H1 (cell line): Measurements from ENCODE around the gene CCNYL1. TPM values are rescaled to one million over a fixed set of nuclear protein-coding genes. Genes with fewer than 3 reads are reported as not detected.

ENCODE experiments used
- CTCF ChIA-PET: fragments of 300-600 bp; sonication (Branson Sonifier 250); formaldehyde crosslinking; loops from one replicate; lab custom pipeline; 2021; ENCODE audit not compliant: partially characterized antibody; lab: Charles Lee
- POLR2A ChIA-PET: fragments of 300-600 bp; sonication (Branson Sonifier 250); formaldehyde crosslinking; loops from one replicate; lab custom pipeline; 2021; ENCODE audit warnings: inconsistent platforms; ENCODE audit not compliant: partially characterized antibody; lab: Charles Lee
- DNase-seq, 2 experiments: peaks; one replicate each; pipeline versions ENCODE4 v3.0.0 to v3.0.0-alpha.2; 2010 to 2022; ENCODE audit warnings: low spot score in 2 of 2, low read depth in 1 of 2, mixed read lengths in 1 of 2
- FAIRE-seq: peaks from 2 replicates; lab custom pipeline; 2011; peaks lifted over from hg19 to GRCh38; lab: Jason Lieb, UNC
- H2AFZ ChIP-seq: 2 replicates; pipeline ENCODE4 v1.8.1; 2012; ENCODE audit warnings: low read length, inconsistent platforms
- H2AK5ac ChIP-seq: 2 replicates; pipeline ENCODE4 v1.6.1; 2013; ENCODE audit warnings: low read depth, low read length
- H2BK120ac ChIP-seq: replicated peaks from 2 replicates; pipeline ENCODE3; 2013; ENCODE audit warnings: low read depth, low read length, inconsistent platforms
- H2BK12ac ChIP-seq: 2 replicates; pipeline ENCODE4 v1.6.1; 2013; ENCODE audit warnings: low read depth, low read length
- H2BK15ac ChIP-seq: 2 replicates; pipeline ENCODE4 v1.6.1; 2013; ENCODE audit warnings: low read length
- H2BK20ac ChIP-seq: 2 replicates; pipeline ENCODE4 v1.6.1; 2013; ENCODE audit warnings: low read length
- H2BK5ac ChIP-seq: 2 replicates; pipeline ENCODE4 v1.6.1; 2013; ENCODE audit warnings: low read depth, low read length
- H3K14ac ChIP-seq: 2 replicates; pipeline ENCODE4 v1.6.1; 2013; ENCODE audit warnings: inconsistent platforms; ENCODE audit not compliant: insufficient read length
- H3K18ac ChIP-seq: 2 replicates; pipeline ENCODE4 v1.6.1; 2013; ENCODE audit warnings: low read length; ENCODE audit errors: extremely low read depth
- H3K23ac ChIP-seq: 2 replicates; pipeline ENCODE4 v1.6.1; 2013; ENCODE audit warnings: inconsistent platforms; ENCODE audit not compliant: insufficient read length
- H3K23me2 ChIP-seq: 2 replicates; pipeline ENCODE4 v1.6.1; 2013; ENCODE audit warnings: low read depth, low read length
- H3K27ac ChIP-seq: 2 replicates; pipeline ENCODE4 v1.6.1; 2011; ENCODE audit warnings: low read depth, low read length, inconsistent platforms
- H3K27me3 ChIP-seq, 4 experiments: replicated peaks in 1 of 4; 1 replicate in 1 of 4; 2 replicates in 3 of 4; pipeline versions ENCODE4 v1.6.1 to v1.8.1; 2011 to 2013; ENCODE audit warnings: low read length in 3 of 4, mild to moderate bottlenecking in 3 of 4, inconsistent platforms in 2 of 4, mixed read lengths in 2 of 4, moderate library complexity in 1 of 4; ENCODE audit not compliant: control insufficient read depth in 3 of 4, insufficient read depth in 3 of 4; ENCODE audit errors: extremely low read depth in 1 of 4
- H3K36me3 ChIP-seq, 4 experiments: 2 replicates each; pipeline versions ENCODE4 v1.6.1 to v1.8.1; 2011 to 2013; ENCODE audit warnings: mild to moderate bottlenecking in 4 of 4, low read length in 3 of 4, moderate library complexity in 2 of 4, control low read depth in 1 of 4, inconsistent platforms in 1 of 4; ENCODE audit not compliant: insufficient read depth in 4 of 4, control insufficient read depth in 2 of 4
- H3K4ac ChIP-seq: replicated peaks from 2 replicates; pipeline ENCODE3; 2013; ENCODE audit warnings: low read length, low read depth, mixed read lengths, inconsistent platforms; ENCODE audit not compliant: insufficient read length
- H3K4me1 ChIP-seq, 4 experiments: replicated peaks in 1 of 4; 1 replicate in 1 of 4; 2 replicates in 3 of 4; pipeline versions ENCODE4 v1.6.1 to v1.8.1; 2011 to 2013; ENCODE audit warnings: low read length in 3 of 4, inconsistent platforms in 2 of 4, mixed read lengths in 1 of 4; ENCODE audit not compliant: insufficient read depth in 4 of 4, control insufficient read depth in 3 of 4
- H3K4me2 ChIP-seq, 2 experiments: 2 replicates each; pipeline versions ENCODE4 v1.6.1 to v1.8.1; 2011 to 2013; ENCODE audit warnings: low read depth in 2 of 2, low read length in 2 of 2, control low read depth in 1 of 2, inconsistent platforms in 1 of 2, mild to moderate bottlenecking in 1 of 2; ENCODE audit not compliant: insufficient read depth in 1 of 2
- H3K4me3 ChIP-seq, 4 experiments: fragments of 200-600, 300-600 bp in 1 of 4; sonication (generic), shearing (Covaris generic), sonication (Bioruptor Twin) in 1 of 4; 2 replicates each; pipeline versions ENCODE4 v1.5.1 to v1.8.1; 2011 to 2016; ENCODE audit warnings: low read length in 4 of 4, low read depth in 3 of 4, control low read depth in 2 of 4, inconsistent platforms in 2 of 4, mild to moderate bottlenecking in 2 of 4, mixed read lengths in 1 of 4, moderate library complexity in 1 of 4; ENCODE audit not compliant: insufficient read depth in 2 of 4; ENCODE audit errors: extremely low read depth in 1 of 4
- H3K56ac ChIP-seq: replicated peaks from 2 replicates; pipeline ENCODE3; 2013; ENCODE audit warnings: low read depth, mild to moderate bottlenecking, mixed read lengths, low read length, inconsistent platforms; ENCODE audit not compliant: insufficient read length
- H3K79me1 ChIP-seq: 2 replicates; pipeline ENCODE4 v1.6.1; 2013; ENCODE audit warnings: low read depth, low read length, control low read depth
- H3K79me2 ChIP-seq, 2 experiments: 2 replicates each; pipeline versions ENCODE4 v1.6.1 to v1.8.1; 2012 to 2013; ENCODE audit warnings: low read length in 2 of 2, mild to moderate bottlenecking in 2 of 2, inconsistent platforms in 1 of 2; ENCODE audit not compliant: insufficient read depth in 2 of 2, control insufficient read depth in 1 of 2
- H3K9ac ChIP-seq, 4 experiments: replicated peaks in 1 of 4; 1 replicate in 1 of 4; 2 replicates in 3 of 4; pipeline versions ENCODE4 v1.6.1 to v1.8.1; 2011 to 2013; ENCODE audit warnings: low read depth in 3 of 4, low read length in 3 of 4, control low read depth in 2 of 4, mild to moderate bottlenecking in 2 of 4, moderate library complexity in 2 of 4, inconsistent platforms in 1 of 4; ENCODE audit errors: extremely low read depth in 1 of 4
- H3K9me3 ChIP-seq, 2 experiments: 2 replicates each; pipeline versions ENCODE4 v1.6.1 to v1.8.1; 2012 to 2013; ENCODE audit warnings: mild to moderate bottlenecking in 2 of 2, moderate library complexity in 2 of 2, control low read depth in 1 of 2, inconsistent platforms in 1 of 2, low read depth in 1 of 2, low read length in 1 of 2, mixed read lengths in 1 of 2; ENCODE audit not compliant: insufficient read depth in 2 of 2
- H4K20me1 ChIP-seq, 2 experiments: replicated peaks in 1 of 2; 2 replicates each; pipeline versions ENCODE3 to v1.8.1; 2011 to 2013; ENCODE audit warnings: inconsistent platforms in 2 of 2, low read length in 2 of 2, mild to moderate bottlenecking in 1 of 2; ENCODE audit not compliant: insufficient read depth in 2 of 2, control insufficient read depth in 1 of 2
- H4K5ac ChIP-seq: 2 replicates; pipeline ENCODE4 v1.6.1; 2013; ENCODE audit warnings: low read length, low read depth, mixed read lengths, inconsistent platforms; ENCODE audit not compliant: insufficient read length
- H4K8ac ChIP-seq: 2 replicates; pipeline ENCODE4 v1.8.0; 2013; ENCODE audit warnings: mild to moderate bottlenecking, moderate library complexity, low read length, inconsistent platforms; ENCODE audit not compliant: insufficient read depth; ENCODE audit errors: extremely low read depth
- H4K91ac ChIP-seq: replicated peaks from 2 replicates; pipeline ENCODE3; 2013; ENCODE audit warnings: low read length, mixed read lengths, inconsistent platforms; ENCODE audit not compliant: insufficient read length
- BCL11A ChIP-seq, 2 experiments: IDR thresholded peaks; one replicate each; pipeline ENCODE4 v1.6.1; 2011; ENCODE audit warnings: low read depth in 2 of 2, low read length in 2 of 2, mild to moderate bottlenecking in 2 of 2
- CHD1 ChIP-seq: IDR thresholded peaks from 2 replicates; pipeline ENCODE4 v1.6.1; 2012; ENCODE audit warnings: low read depth, low read length, improper control_type of control experiment
- CTBP2 ChIP-seq: IDR thresholded peaks from 2 replicates; pipeline ENCODE4 v1.7.0; 2011; ENCODE audit warnings: borderline replicate concordance, mild to moderate bottlenecking, moderate library complexity, mixed read lengths, low read length; ENCODE audit not compliant: insufficient read depth, insufficient read length
- EP300 ChIP-seq, 2 experiments: IDR thresholded peaks; 1 replicate in 1 of 2; 2 replicates in 1 of 2; pipeline ENCODE4 v1.6.1; 2011 to 2012; ENCODE audit warnings: low read depth in 2 of 2, low read length in 2 of 2, mild to moderate bottlenecking in 2 of 2, borderline replicate concordance in 1 of 2, inconsistent platforms in 1 of 2, moderate library complexity in 1 of 2
- EZH2 ChIP-seq: fragments of 200-600 bp; sonication (generic); IDR thresholded peaks from 2 replicates; pipeline ENCODE4 v1.7.1; 2012; ENCODE audit warnings: low read depth, mild to moderate bottlenecking, moderate library complexity, low read length, inconsistent platforms; ENCODE audit not compliant: severe bottlenecking
- HDAC2 ChIP-seq, 2 experiments: fragments of 300-600 bp in 1 of 2; sonication (generic) in 1 of 2; IDR thresholded peaks; 2 replicates each; pipeline ENCODE4 v1.6.1; 2011 to 2012; ENCODE audit warnings: low read depth in 2 of 2, low read length in 2 of 2, mild to moderate bottlenecking in 2 of 2, moderate library complexity in 2 of 2, borderline replicate concordance in 1 of 2, inconsistent platforms in 1 of 2
- NRF1 ChIP-seq: IDR thresholded peaks from 2 replicates; pipeline ENCODE4 v1.6.1; 2011; ENCODE audit warnings: mild to moderate bottlenecking, low read depth, low read length, improper control_type of control experiment
- RAD21 ChIP-seq, 2 experiments: IDR thresholded peaks in 1 of 2; conservative IDR thresholded peaks in 1 of 2; 2 replicates each; pipeline ENCODE4 v1.6.1; 2011; ENCODE audit warnings: low read depth in 2 of 2, low read length in 2 of 2, improper control_type of control experiment in 1 of 2, inconsistent platforms in 1 of 2, mild to moderate bottlenecking in 1 of 2, moderate library complexity in 1 of 2
- SIRT6 ChIP-seq: IDR thresholded peaks from one replicate; pipeline ENCODE4 v1.7.1; 2012; ENCODE audit warnings: low read length, inconsistent platforms
- SUZ12 ChIP-seq: fragments of 200-600 bp; sonication (generic); IDR thresholded peaks from 2 replicates; pipeline ENCODE4 v1.6.1; 2012; ENCODE audit warnings: mild to moderate bottlenecking, inconsistent platforms, low read length, moderate library complexity, mixed read lengths
- ZNF274 ChIP-seq: IDR thresholded peaks from 2 replicates; pipeline ENCODE4 v1.7.0; 2012; ENCODE audit warnings: low read length, borderline replicate concordance; ENCODE audit errors: extremely low read depth
- WGBS, 2 experiments: shearing (Covaris generic) in 1 of 2; methylation state at CpG; one replicate each; pipeline versions ENCODE4 v1.1.6 to v1.1.7; 2013 to 2015; ENCODE audit warnings: low lambda C conversion rate in 2 of 2, mixed read lengths in 2 of 2, inconsistent platforms in 1 of 2, low coverage in 1 of 2, missing lambda C conversion rate in 1 of 2; ENCODE audit not compliant: insufficient replicate concordance in 2 of 2, insufficient coverage in 1 of 2, insufficient read length in 1 of 2; ENCODE audit errors: extremely low coverage in 1 of 2, missing lambda C conversion rate in 1 of 2; 5-methylcytosine and 5-hydroxymethylcytosine counted together
- polyA plus RNA-seq, 7 experiments: library from polyadenylated mRNA; depleted of rRNA in 3 of 7; stranded (reverse) in 5 of 7; unstranded in 2 of 7; fragments of >200 nt in 5 of 7; fragments of 200-250 nt in 2 of 7; gene quantifications; 1 replicate in 5 of 7; 2 replicates in 1 of 7; 4 replicates in 1 of 7; pipeline versions ENCODE4 v1.2.1 to v1.2.3, GENCODE V29; 2011 to 2013; ENCODE audit warnings: missing spikeins in 2 of 7, mixed read lengths in 2 of 7
- total RNA-seq: library from RNA; stranded (reverse); fragmentation: NEBNext Ultra II Directional; extraction: Animal tissue kit (Norgen Biotek cat#: 25700); gene quantifications from 2 replicates; pipeline ENCODE4 v1.2.1, GENCODE V29; 2021
- TF ChIP-seq, protein P1 (sequence below): IDR thresholded peaks from 2 replicates; pipeline ENCODE4 v1.6.1; 2012; ENCODE audit warnings: inconsistent platforms

The CCNYL1 gene
- total and polyA plus RNA-seq, 2 of the 8 experiments (the other 6 are each of a cell fraction or from before 2014, with no cell fraction given), result 13.3 to 35.4 TPM

DNA sequence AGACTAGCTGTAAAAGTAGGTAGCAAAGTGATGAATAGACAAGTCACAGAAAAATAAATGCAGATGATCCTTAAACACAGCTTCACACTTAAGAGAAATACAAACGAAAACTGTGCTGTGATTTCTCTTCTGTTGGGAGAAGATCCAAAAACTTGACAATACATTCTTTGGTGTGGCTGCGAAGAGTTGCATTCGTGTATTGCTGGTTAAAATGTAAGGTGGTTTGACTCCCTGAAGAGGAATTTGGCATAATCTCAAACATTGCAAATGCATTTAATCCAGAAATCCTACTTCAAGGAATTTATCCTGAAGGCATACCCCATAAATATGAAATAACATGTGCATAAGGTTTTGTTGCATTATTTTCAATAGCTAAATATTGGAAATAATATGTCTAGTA is 7.1 kb downstream of the CCNYL1 start:
- no peak overlapping the region for H3K4me3 ChIP-seq
- H2BK15ac ChIP-seq, result no peak overlapping the region
- no peak for DNase-seq
- H2BK12ac ChIP-seq, result no peak overlapping the region
- H3K4ac ChIP-seq, result no peak overlapping the region
- no peak overlapping the region for H4K91ac ChIP-seq
- H3K79me2 ChIP-seq, result peaks cover 8 to 72% of the 10 kb centered on the region in 2 experiments
- H4K8ac ChIP-seq, result no peak overlapping the region
- H3K56ac ChIP-seq, result no peak overlapping the region
- H2AK5ac ChIP-seq, result no peak overlapping the region
- WGBS, 2 experiments, result 89% methylated on average over 3 of the region's 3 CpGs; no CpG with 5 or more reads in 1 of the 2 experiments
- no peak overlapping the region for H3K14ac ChIP-seq
- H3K9me3 ChIP-seq, result no peaks in the 10 kb centered on the region
- FAIRE-seq, result no peak
- no peaks in the 10 kb centered on the region for H3K27me3 ChIP-seq
- H3K27ac ChIP-seq, result no peak overlapping the region
- H2BK20ac ChIP-seq, result no peak overlapping the region
- CTCF ChIA-PET, result interaction anchor here (0.7 to 3.5 kb wide), 8 partner anchors 11 to 92 kb away, joined by 3 to 14 read pairs (median 4); no protein-coding TSS in a partner anchor
- no peak overlapping the region for H2BK5ac ChIP-seq
- no peak overlapping the region for H2BK120ac ChIP-seq
- H3K23me2 ChIP-seq, result no peaks in the 10 kb centered on the region
- peaks cover 6% of the 10 kb centered on the region for H3K79me1 ChIP-seq
- H3K18ac ChIP-seq, result no peak overlapping the region
- H3K23ac ChIP-seq, result no peak overlapping the region
- H3K36me3 ChIP-seq, result no peaks in the 10 kb centered on the region; a peak in 1 of 8 replicates
- H3K4me1 ChIP-seq, result no peaks in the 10 kb centered on the region
- no peak overlapping the region for H3K4me2 ChIP-seq
- H3K9ac ChIP-seq, result no peak overlapping the region
- POLR2A ChIA-PET, result interaction anchor here (1.0 to 2.1 kb wide), 2 partner anchors 10 to 12 kb away, joined by 3 to 5 read pairs; no protein-coding TSS in a partner anchor
- no peaks in the 10 kb centered on the region for H4K20me1 ChIP-seq
- no peak overlapping the region for H2AFZ ChIP-seq
- no peak overlapping the region for H4K5ac ChIP-seq
- TF ChIP-seq EZH2, result no peak
- TF ChIP-seq RAD21 (IDR thresholded peaks at IDR 0.05 in 1 of 2, conservative IDR thresholded peaks at IDR 0.05 in 1 of 2; ENCODE audit: low read depth in 2 of 2, low read length in 2 of 2), result no peak
- TF ChIP-seq CTBP2, result no peak
- no peak for TF ChIP-seq BCL11A (IDR thresholded peaks at IDR 0.05; ENCODE audit: low read depth in 2 of 2, low read length in 2 of 2)
- no peak for TF ChIP-seq SIRT6
- TF ChIP-seq, protein P1, sequence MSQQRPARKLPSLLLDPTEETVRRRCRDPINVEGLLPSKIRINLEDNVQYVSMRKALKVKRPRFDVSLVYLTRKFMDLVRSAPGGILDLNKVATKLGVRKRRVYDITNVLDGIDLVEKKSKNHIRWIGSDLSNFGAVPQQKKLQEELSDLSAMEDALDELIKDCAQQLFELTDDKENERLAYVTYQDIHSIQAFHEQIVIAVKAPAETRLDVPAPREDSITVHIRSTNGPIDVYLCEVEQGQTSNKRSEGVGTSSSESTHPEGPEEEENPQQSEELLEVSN, result no peak
- TF ChIP-seq CHD1, result no peak
- TF ChIP-seq SUZ12, result no peak
- no peak for TF ChIP-seq EP300 (IDR thresholded peaks at IDR 0.05; ENCODE audit: borderline replicate concordance in 1 of 2, low read depth in 2 of 2, low read length in 2 of 2)
- TF ChIP-seq HDAC2 (IDR thresholded peaks at IDR 0.05; ENCODE audit: borderline replicate concordance in 1 of 2, low read depth in 2 of 2, low read length in 2 of 2), result no peak
- TF ChIP-seq NRF1, result no peak
- TF ChIP-seq ZNF274, result no peak
